Subcutaneous adipose tissue (tissue), 4 donors: Measurements from ENCODE around the gene ZBED4. TPM values are rescaled to one million over a fixed set of nuclear protein-coding genes. Genes with fewer than 3 reads are reported as not detected.

Source experiments
- total RNA-seq, 4 donors: library from RNA; depleted of rRNA; stranded (reverse); fragments of >200 nt; gene quantifications; one replicate each; pipeline ENCODE4 v1.1.0, GENCODE V29; 2016
- TF ChIP-seq, protein P1 (sequence below): fragments of 450-650 bp; IDR thresholded peaks from one replicate; pipeline ENCODE4 v1.5.1; 2016; ENCODE audit warnings: low read depth, mild to moderate bottlenecking, control low read depth, antibody characterized with exemption, moderate library complexity

ZBED4 gene
- total RNA-seq, 4 donors from 2014 or later: 6.0 to 11.1 (median 7.0) TPM

- TF ChIP-seq, protein P1, sequence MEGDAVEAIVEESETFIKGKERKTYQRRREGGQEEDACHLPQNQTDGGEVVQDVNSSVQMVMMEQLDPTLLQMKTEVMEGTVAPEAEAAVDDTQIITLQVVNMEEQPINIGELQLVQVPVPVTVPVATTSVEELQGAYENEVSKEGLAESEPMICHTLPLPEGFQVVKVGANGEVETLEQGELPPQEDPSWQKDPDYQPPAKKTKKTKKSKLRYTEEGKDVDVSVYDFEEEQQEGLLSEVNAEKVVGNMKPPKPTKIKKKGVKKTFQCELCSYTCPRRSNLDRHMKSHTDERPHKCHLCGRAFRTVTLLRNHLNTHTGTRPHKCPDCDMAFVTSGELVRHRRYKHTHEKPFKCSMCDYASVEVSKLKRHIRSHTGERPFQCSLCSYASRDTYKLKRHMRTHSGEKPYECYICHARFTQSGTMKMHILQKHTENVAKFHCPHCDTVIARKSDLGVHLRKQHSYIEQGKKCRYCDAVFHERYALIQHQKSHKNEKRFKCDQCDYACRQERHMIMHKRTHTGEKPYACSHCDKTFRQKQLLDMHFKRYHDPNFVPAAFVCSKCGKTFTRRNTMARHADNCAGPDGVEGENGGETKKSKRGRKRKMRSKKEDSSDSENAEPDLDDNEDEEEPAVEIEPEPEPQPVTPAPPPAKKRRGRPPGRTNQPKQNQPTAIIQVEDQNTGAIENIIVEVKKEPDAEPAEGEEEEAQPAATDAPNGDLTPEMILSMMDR: no peak
Observed at GRCh38 chr22:49906071-49906798, 52.6 kb downstream of the ZBED4 start.

DNA sequence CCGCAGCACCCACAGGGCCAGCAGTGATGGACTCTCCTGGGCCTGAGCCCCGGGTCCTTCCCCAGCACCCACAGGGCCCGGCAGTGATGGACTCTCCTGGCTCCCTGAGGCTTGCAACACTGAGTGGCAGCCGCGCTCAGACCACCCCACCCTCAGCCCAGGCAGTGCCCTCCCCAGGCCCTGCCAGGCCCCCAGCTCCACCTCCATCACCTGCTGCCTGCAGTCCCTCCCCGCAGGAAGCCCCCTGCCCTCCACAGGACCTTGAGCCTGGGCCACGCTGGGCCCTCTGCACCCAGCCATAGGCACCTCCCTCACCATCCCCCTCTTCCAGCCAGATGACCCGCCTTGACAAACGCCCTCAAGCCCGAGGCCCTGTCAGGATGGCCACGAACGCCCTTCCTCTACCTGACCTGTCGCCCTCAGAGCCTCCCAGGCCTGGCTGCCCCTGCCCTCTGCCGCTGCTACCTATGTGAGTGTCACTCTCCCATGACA is 53.2 kb downstream of the ZBED4 start:
- TF ChIP-seq, protein P1: no peak

GRCh38 chr22:49907807-49908206 is 54.2 kb downstream of the ZBED4 start:
- TF ChIP-seq, protein P1: no peak

GRCh38 chr22:49909476-49910205 is 56.0 kb downstream of the ZBED4 start:
- TF ChIP-seq, protein P1: no peak

- TF ChIP-seq, protein P1: no peak
Observed at GRCh38 chr22:49910229-49911155, 56.8 kb downstream of the ZBED4 start.

DNA sequence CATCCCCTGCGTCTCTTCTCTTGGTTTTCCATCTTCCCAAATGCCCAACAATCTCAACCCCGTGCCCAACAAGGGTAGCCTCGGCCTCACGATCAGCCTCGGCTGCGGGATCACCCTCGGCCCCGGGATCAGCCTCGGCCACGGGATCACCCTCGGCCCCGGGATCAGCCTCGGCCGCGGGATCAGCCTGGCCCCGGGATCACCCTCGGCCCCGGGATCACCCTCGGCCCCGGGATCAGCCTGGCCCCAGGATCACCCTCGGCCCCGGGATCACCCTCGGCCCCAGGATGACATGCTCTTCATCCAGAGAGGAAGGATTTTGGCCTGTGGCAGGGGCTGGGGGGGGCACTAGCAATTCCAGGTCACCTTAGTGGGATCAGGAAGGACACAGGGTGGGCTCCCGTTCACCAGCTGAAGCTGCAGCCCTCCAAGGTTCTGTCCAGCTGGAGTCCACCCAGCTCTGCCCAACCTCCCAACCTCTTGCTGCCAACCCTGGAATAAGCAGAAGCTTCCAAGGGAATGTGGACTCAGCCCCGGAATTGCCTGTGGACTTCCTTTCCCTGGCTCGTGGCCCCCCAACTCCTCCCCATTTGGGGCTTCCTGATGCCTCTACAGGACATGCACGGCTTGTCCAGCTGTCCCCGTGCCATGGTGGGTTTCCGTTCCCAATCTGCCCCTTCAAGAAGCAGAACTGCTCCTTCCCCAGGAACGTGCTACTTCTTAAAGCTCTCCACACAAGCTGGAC is 58.4 kb downstream of the ZBED4 start:
- TF ChIP-seq, protein P1: no peak
